Measurements from ENCODE around the gene PDZD2.

Gene PDZD2

DNA sequence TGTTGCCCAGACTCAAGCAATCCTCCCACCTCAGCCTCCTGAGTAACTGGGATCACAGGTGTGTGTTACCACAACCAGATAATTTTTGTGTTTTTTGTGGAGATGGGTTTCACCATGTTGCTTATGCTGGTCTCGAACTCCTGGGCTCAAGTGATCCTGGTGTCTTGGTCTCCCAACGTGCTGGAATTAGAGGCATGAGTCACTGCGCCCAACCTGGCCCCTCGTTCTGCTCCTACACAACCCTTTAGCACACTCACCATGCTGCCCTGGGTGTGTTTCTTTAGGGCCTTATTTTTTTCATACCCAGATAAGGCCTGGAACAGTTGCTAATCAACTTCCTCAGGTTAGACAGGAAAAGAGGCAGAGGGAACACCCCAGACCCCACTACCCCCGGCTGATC, 2.6 kb downstream of the PDZD2 start:
- Histone ChIP-seq H3K36me3 (no peaks in the 10 kb centered on the region), H3K27me3 (peaks cover 68% of the 10 kb centered on the region), H3K4me1 (ENCODE audit: control insufficient read depth in 1 of 2, insufficient read depth in 1 of 2, low read depth in 1 of 2, low read length in 1 of 2) (peaks cover 4 to 5% of the 10 kb centered on the region in 2 experiments), H3K9me3 (no peaks in the 10 kb centered on the region), H3K27ac (no peak overlapping the region), H3K4me3 (ENCODE audit: low read depth in 1 of 2, low read length in 1 of 2) (no peak overlapping the region)
- TF ChIP-seq, protein P1, sequence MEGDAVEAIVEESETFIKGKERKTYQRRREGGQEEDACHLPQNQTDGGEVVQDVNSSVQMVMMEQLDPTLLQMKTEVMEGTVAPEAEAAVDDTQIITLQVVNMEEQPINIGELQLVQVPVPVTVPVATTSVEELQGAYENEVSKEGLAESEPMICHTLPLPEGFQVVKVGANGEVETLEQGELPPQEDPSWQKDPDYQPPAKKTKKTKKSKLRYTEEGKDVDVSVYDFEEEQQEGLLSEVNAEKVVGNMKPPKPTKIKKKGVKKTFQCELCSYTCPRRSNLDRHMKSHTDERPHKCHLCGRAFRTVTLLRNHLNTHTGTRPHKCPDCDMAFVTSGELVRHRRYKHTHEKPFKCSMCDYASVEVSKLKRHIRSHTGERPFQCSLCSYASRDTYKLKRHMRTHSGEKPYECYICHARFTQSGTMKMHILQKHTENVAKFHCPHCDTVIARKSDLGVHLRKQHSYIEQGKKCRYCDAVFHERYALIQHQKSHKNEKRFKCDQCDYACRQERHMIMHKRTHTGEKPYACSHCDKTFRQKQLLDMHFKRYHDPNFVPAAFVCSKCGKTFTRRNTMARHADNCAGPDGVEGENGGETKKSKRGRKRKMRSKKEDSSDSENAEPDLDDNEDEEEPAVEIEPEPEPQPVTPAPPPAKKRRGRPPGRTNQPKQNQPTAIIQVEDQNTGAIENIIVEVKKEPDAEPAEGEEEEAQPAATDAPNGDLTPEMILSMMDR (IDR thresholded peaks at IDR 0.05): no peak

DNA sequence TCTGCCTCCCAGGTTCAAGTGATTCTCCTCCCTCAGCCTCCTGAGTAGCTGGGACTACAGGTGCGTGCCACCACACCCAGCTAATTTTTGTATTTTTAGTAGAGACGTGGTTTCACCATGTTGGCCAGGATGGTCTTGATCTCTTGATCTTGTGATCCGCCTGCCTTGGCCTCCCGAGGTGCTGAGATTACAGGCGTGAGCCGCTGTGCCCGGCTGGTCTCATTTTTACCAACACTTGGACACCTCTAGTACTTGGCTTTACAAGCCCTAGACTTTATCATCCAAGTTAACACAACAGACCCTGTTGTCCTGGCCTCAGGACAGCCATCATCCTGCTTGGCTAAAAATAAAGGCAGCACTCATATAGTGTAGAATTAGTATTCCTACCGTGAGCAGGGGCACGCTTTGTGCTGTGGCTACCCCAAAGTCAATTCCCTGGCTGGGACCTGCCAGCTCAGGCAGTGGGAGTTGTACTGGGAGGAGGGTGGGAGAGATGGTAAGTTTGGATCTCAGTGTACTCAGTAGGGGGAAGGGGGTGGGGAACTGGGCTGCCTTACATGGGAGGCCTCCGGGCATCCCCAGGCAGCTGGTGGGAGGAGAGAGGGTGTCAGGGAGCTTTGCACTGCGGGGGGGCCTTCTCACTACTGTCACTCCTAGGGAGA, 6.6 kb downstream of the PDZD2 start:
- Histone ChIP-seq H3K9me3 (no peaks in the 10 kb centered on the region), H3K36me3 (no peaks in the 10 kb centered on the region), H3K4me3 (ENCODE audit: low read depth in 1 of 2, low read length in 1 of 2) (no peak overlapping the region), H3K27ac (no peak overlapping the region), H3K27me3 (peaks cover 28% of the 10 kb centered on the region), H3K4me1 (ENCODE audit: control insufficient read depth in 1 of 2, insufficient read depth in 1 of 2, low read depth in 1 of 2, low read length in 1 of 2) (no peaks in the 10 kb centered on the region)
- TF ChIP-seq, protein P1 (IDR thresholded peaks at IDR 0.05): no peak

DNA sequence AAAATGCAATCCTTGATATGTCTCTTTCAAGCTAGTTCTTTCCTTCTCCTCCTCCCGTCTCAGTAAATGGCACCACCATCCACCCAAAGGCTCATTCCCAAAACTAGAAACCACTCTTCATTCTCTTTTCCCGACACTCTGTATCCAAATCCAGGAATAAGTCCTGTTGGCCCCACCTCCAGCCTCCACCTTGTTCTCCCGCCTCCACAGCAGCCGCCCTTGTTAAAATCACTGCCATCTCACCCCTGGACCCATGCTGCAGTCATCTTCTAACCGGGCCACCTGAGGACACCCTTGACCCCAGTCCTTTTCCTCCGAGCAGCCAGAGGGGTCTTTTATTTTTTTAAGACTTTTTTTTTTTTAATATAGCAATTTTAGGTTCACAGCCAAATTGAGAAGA, 9.4 kb downstream of the PDZD2 start:
- TF ChIP-seq, protein P1 (IDR thresholded peaks at IDR 0.05): no peak
- Histone ChIP-seq H3K27ac (no peak overlapping the region), H3K4me3 (ENCODE audit: low read depth in 1 of 2, low read length in 1 of 2) (no peak overlapping the region), H3K4me1 (ENCODE audit: control insufficient read depth in 1 of 2, insufficient read depth in 1 of 2, low read depth in 1 of 2, low read length in 1 of 2) (no peaks in the 10 kb centered on the region), H3K36me3 (no peaks in the 10 kb centered on the region), H3K27me3 (peaks cover under 1% of the 10 kb centered on the region), H3K9me3 (no peaks in the 10 kb centered on the region)

DNA sequence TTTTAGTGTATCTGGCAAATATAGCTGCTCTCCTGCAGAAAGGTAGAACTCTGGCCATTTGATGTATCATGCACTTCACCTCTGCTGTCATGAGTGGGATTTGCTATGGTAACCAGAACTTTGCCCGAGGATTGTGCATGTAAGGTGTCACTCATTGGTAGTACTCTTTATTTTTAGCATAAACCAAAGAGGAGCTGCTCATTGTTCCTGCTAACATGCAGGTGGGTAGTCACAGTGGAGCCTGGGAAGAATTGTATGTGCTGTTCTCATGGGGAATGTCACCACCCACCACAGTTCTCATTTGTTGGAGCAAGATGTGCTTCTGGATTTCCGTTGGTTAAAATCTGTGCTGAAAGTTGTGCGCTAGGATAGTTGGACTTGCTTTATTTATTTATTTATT, 12.3 kb downstream of the PDZD2 start:
- Histone ChIP-seq H3K27ac (no peak overlapping the region), H3K27me3 (no peaks in the 10 kb centered on the region), H3K9me3 (no peaks in the 10 kb centered on the region), H3K4me3 (ENCODE audit: low read depth in 1 of 2, low read length in 1 of 2) (no peak overlapping the region), H3K4me1 (ENCODE audit: control insufficient read depth in 1 of 2, insufficient read depth in 1 of 2, low read depth in 1 of 2, low read length in 1 of 2) (no peaks in the 10 kb centered on the region), H3K36me3 (no peaks in the 10 kb centered on the region)
- TF ChIP-seq, protein P1 (IDR thresholded peaks at IDR 0.05): no peak

DNA sequence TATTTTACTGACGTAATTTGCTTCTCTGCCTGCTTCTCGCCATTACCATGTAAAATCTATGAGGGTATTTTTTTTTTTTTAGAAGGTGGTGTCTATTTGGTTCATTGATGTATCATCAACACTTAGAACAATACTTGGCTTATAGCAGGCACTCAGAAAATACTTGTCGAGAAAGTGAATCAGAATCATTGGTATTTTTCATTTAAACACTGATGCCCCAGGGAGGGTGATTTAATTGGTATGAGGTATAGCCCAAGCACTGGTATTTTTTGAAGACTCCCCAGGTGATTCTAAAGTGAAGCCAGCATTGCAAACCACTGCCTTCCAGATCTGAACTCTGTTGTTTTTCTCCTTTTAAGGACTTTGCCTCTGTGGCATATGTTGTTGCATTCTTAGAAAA, 16.6 kb downstream of the PDZD2 start:
- no peak overlapping the region for H3K27ac ChIP-seq
- no peaks in the 10 kb centered on the region for H3K36me3 ChIP-seq
- H3K4me3 ChIP-seq (ENCODE audit: low read depth in 1 of 2, low read length in 1 of 2): no peak overlapping the region
- no peaks in the 10 kb centered on the region for H3K27me3 ChIP-seq
- TF ChIP-seq, protein P1 (IDR thresholded peaks at IDR 0.05): no peak
- H3K9me3 ChIP-seq: no peaks in the 10 kb centered on the region
- H3K4me1 ChIP-seq (ENCODE audit: control insufficient read depth in 1 of 2, insufficient read depth in 1 of 2, low read depth in 1 of 2, low read length in 1 of 2): no peaks in the 10 kb centered on the region

Measured in neutrophil (primary cell).